ENCODE measurements around the gene ANKRD29.

Gene ANKRD29

GRCh38 chr18:23550898-23551297, 111.8 kb downstream of the ANKRD29 start:
- TF ChIP-seq TAF1 (IDR thresholded peaks at IDR 0.05; ENCODE audit: borderline replicate concordance, insufficient read depth, low read length) (no peak), POLR2AphosphoS5 (IDR thresholded peaks at IDR 0.05; ENCODE audit: low read depth, low read length) (no peak), FOXP2 (optimal IDR thresholded peaks at IDR 0.05; ENCODE audit: borderline replicate concordance, extremely low read depth, extremely low read length, insufficient read depth) (no peak), SIN3A (IDR thresholded peaks at IDR 0.05; ENCODE audit: borderline replicate concordance, insufficient read depth, low read length) (no peak)
- TF ChIP-seq, protein P1, sequence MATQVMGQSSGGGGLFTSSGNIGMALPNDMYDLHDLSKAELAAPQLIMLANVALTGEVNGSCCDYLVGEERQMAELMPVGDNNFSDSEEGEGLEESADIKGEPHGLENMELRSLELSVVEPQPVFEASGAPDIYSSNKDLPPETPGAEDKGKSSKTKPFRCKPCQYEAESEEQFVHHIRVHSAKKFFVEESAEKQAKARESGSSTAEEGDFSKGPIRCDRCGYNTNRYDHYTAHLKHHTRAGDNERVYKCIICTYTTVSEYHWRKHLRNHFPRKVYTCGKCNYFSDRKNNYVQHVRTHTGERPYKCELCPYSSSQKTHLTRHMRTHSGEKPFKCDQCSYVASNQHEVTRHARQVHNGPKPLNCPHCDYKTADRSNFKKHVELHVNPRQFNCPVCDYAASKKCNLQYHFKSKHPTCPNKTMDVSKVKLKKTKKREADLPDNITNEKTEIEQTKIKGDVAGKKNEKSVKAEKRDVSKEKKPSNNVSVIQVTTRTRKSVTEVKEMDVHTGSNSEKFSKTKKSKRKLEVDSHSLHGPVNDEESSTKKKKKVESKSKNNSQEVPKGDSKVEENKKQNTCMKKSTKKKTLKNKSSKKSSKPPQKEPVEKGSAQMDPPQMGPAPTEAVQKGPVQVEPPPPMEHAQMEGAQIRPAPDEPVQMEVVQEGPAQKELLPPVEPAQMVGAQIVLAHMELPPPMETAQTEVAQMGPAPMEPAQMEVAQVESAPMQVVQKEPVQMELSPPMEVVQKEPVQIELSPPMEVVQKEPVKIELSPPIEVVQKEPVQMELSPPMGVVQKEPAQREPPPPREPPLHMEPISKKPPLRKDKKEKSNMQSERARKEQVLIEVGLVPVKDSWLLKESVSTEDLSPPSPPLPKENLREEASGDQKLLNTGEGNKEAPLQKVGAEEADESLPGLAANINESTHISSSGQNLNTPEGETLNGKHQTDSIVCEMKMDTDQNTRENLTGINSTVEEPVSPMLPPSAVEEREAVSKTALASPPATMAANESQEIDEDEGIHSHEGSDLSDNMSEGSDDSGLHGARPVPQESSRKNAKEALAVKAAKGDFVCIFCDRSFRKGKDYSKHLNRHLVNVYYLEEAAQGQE (IDR thresholded peaks at IDR 0.05; ENCODE audit: insufficient read depth in 1 of 2, low read depth in 2 of 2, low read length in 2 of 2): no peak
